Activated T-cell treated with anti-CD3 and anti-CD28 coated beads, Interleukin-2, amount 50 U/mL, for 48 hours (primary cell): Measurements from ENCODE around the gene PTPRB.

Source experiments
- DNase-seq, 2 experiments: peaks; one replicate each; pipeline ENCODE4 v3.0.0-alpha.2; 2020

Gene PTPRB

GRCh38 chr12:70637303-70638085, at the start of gene PTPRB:
TSS of gene PTPRB (minus strand) at chr12:70637429. CDS start at chr12:70637395, 34 bp downstream.
- DNase-seq: no peak

- no peak for DNase-seq
These were observed 49.7 kb upstream of the PTPRB start for GRCh38 chr12:70686907-70687306.

GRCh38 chr12:70686299-70686698, 49.1 kb upstream of the PTPRB start:
- no peak for DNase-seq

- DNase-seq: no peak
These were observed 46.7 kb upstream of the PTPRB start for GRCh38 chr12:70683976-70684375.

GRCh38 chr12:70671698-70672097, 34.5 kb upstream of the PTPRB start:
- DNase-seq: no peak

GRCh38 chr12:70670948-70671347, 33.7 kb upstream of the PTPRB start:
- no peak for DNase-seq

- DNase-seq: no peak
These were observed 30.0 kb upstream of the PTPRB start for GRCh38 chr12:70667253-70667652.

GRCh38 chr12:70666364-70666763, 29.1 kb upstream of the PTPRB start:
- no peak for DNase-seq

- no peak for DNase-seq
These were observed 27.2 kb upstream of the PTPRB start for GRCh38 chr12:70664465-70664881.

- no peak for DNase-seq
These were observed 26.6 kb upstream of the PTPRB start for GRCh38 chr12:70663838-70664237.

GRCh38 chr12:70661466-70662161, 24.4 kb upstream of the PTPRB start:
- DNase-seq: no peak

- DNase-seq: no peak
These were observed 23.5 kb upstream of the PTPRB start for GRCh38 chr12:70660620-70661219.

- no peak for DNase-seq
These were observed 22.9 kb upstream of the PTPRB start for GRCh38 chr12:70660002-70660604.

GRCh38 chr12:70659077-70659606, 21.9 kb upstream of the PTPRB start:
- DNase-seq: no peak

GRCh38 chr12:70657616-70658286, 20.5 kb upstream of the PTPRB start:
- no peak for DNase-seq

- no peak for DNase-seq
These were observed 15.2 kb upstream of the PTPRB start for GRCh38 chr12:70652451-70652850.

GRCh38 chr12:70648831-70649230, 11.6 kb upstream of the PTPRB start:
- DNase-seq: no peak

GRCh38 chr12:70648191-70648590, 11.0 kb upstream of the PTPRB start:
- no peak for DNase-seq

- DNase-seq: no peak
These were observed 9.6 kb upstream of the PTPRB start for GRCh38 chr12:70646850-70647249.

GRCh38 chr12:70645494-70646317, 8.5 kb upstream of the PTPRB start:
- no peak for DNase-seq

- DNase-seq: no peak
These were observed 7.6 kb upstream of the PTPRB start for GRCh38 chr12:70644861-70645260.

- DNase-seq: no peak
These were observed 6.7 kb upstream of the PTPRB start for GRCh38 chr12:70643939-70644338.
